ENCODE results near the gene ACAP3.

GRCh38 chr1:1307261-1307922, 338 bp downstream of the ACAP3 start:
- no peak for TF ChIP-seq POLR2AphosphoS5 (IDR thresholded peaks at IDR 0.05; ENCODE audit: low read depth, low read length)
- no peak for TF ChIP-seq CTCF (IDR thresholded peaks at IDR 0.05)
- no peak for TF ChIP-seq REST (IDR thresholded peaks at IDR 0.05; ENCODE audit: insufficient read depth in 1 of 2, low read depth in 2 of 2, low read length in 1 of 2)
- TF ChIP-seq SIN3A (IDR thresholded peaks at IDR 0.05; ENCODE audit: borderline replicate concordance, insufficient read depth, low read depth, low read length): no peak
- TF ChIP-seq TCF7L2 (IDR thresholded peaks at IDR 0.05; ENCODE audit: low read depth, low read length): no peak

All from Panc1 (cell line).